Neural cell (in vitro differentiated cells): ENCODE measurements around the gene KDM4C. TPM values are rescaled to one million over a fixed set of nuclear protein-coding genes. Genes with fewer than 3 reads are reported as not detected.
A peak's percentile ranks its signal among the peaks of the same experiment; 100 is the strongest.

Experiments
- H2AFZ ChIP-seq: fragments of 200-600, 300-800 bp; sonication (generic), shearing (Covaris generic); 2 replicates; pipeline ENCODE4 v1.6.0; 2014; ENCODE audit warnings: low read depth, mild to moderate bottlenecking, antibody characterized with exemption, low read length, moderate library complexity
- H3F3A ChIP-seq: fragments of 200-600 bp; shearing (Covaris generic); 2 replicates; pipeline ENCODE4 v1.6.1; 2016; ENCODE audit warnings: mild to moderate bottlenecking, moderate library complexity, mixed read lengths, antibody characterized with exemption, low read length; ENCODE audit not compliant: insufficient read depth, poor library complexity, severe bottlenecking
- H3K27ac ChIP-seq: fragments of 200-600, 300-800 bp; sonication (generic), shearing (Covaris generic); 2 replicates; pipeline ENCODE4 v1.5.1; 2014; ENCODE audit warnings: mild to moderate bottlenecking, low read length, moderate library complexity
- H3K27me3 ChIP-seq: fragments of 300-800, 200-600 bp; sonication (generic), shearing (Covaris generic); 2 replicates; pipeline ENCODE4 v1.6.0; 2014; ENCODE audit warnings: mild to moderate bottlenecking, low read depth, low read length, moderate library complexity; ENCODE audit not compliant: insufficient read depth
- H3K36me3 ChIP-seq: fragments of 300-800, 200-600 bp; sonication (generic), shearing (Covaris generic); 2 replicates; pipeline ENCODE4 v1.5.1; 2014; ENCODE audit warnings: mild to moderate bottlenecking, antibody characterized with exemption, low read length, moderate library complexity; ENCODE audit not compliant: insufficient read depth
- H3K4me2 ChIP-seq: fragments of 300-800, 200-600 bp; sonication (generic), shearing (Covaris generic); 2 replicates; pipeline ENCODE4 v1.6.0; 2014; ENCODE audit warnings: mild to moderate bottlenecking, low read length
- H3K4me3 ChIP-seq: fragments of 300-800, 200-600 bp; sonication (generic), shearing (Covaris generic); 2 replicates; pipeline ENCODE4 v1.5.1; 2014; ENCODE audit warnings: mild to moderate bottlenecking, low read length, moderate library complexity
- H3K79me2 ChIP-seq: fragments of 200-600 bp; shearing (Covaris generic); replicated peaks from 2 replicates; pipeline ENCODE4 v1.6.0; 2014; ENCODE audit warnings: mild to moderate bottlenecking, low read length, moderate library complexity; ENCODE audit not compliant: insufficient read depth
- H3K9ac ChIP-seq: fragments of 300-800, 200-600 bp; sonication (generic), shearing (Covaris generic); 2 replicates; pipeline ENCODE4 v1.6.1; 2016; ENCODE audit warnings: mild to moderate bottlenecking, low read length, mixed read lengths
- H3K9me2 ChIP-seq: fragments of 200-600 bp; shearing (Covaris generic); 2 replicates; pipeline ENCODE4 v1.6.1; 2016; ENCODE audit warnings: mild to moderate bottlenecking, low read length, mixed read lengths; ENCODE audit not compliant: insufficient read depth
- H3K9me3 ChIP-seq: fragments of 200-600, 300-800 bp; sonication (generic), shearing (Covaris generic); 2 replicates; pipeline ENCODE4 v1.6.1; 2016; ENCODE audit warnings: mild to moderate bottlenecking, mixed run types, low read length, moderate library complexity, mixed read lengths
- H4K20me1 ChIP-seq: fragments of 200-600 bp; shearing (Covaris generic); 2 replicates; pipeline ENCODE4 v1.6.1; 2016; ENCODE audit warnings: mild to moderate bottlenecking, mixed run types; ENCODE audit not compliant: insufficient read depth
- CTCF ChIP-seq: fragments of 450-650 bp; IDR thresholded peaks from 2 replicates; pipeline ENCODE4 v1.5.1; 2014; ENCODE audit warnings: antibody characterized with exemption, mild to moderate bottlenecking, moderate library complexity; ENCODE audit not compliant: poor library complexity, severe bottlenecking
- EP300 ChIP-seq: fragments of 450-650 bp; conservative IDR thresholded peaks from 2 replicates; pipeline ENCODE4 v1.6.1; 2014; ENCODE audit warnings: antibody characterized with exemption, mild to moderate bottlenecking, moderate library complexity; ENCODE audit not compliant: poor library complexity, severe bottlenecking
- EZH2 ChIP-seq: fragments of 200-600, 300-800 bp; shearing (Covaris generic), sonication (generic); IDR thresholded peaks from 2 replicates; pipeline ENCODE4 v1.6.1; 2014; ENCODE audit warnings: antibody characterized with exemption, low read length, borderline replicate concordance, mild to moderate bottlenecking; ENCODE audit not compliant: insufficient read depth, poor library complexity, severe bottlenecking
- MXI1 ChIP-seq: fragments of 450-650 bp; conservative IDR thresholded peaks from 2 replicates; pipeline ENCODE4 v1.6.1; 2014; ENCODE audit warnings: antibody characterized with exemption, mild to moderate bottlenecking; ENCODE audit not compliant: poor library complexity, severe bottlenecking
- RAD21 ChIP-seq: fragments of 450-650 bp; conservative IDR thresholded peaks from 2 replicates; pipeline ENCODE4 v1.6.1; 2014; ENCODE audit warnings: antibody characterized with exemption, mild to moderate bottlenecking, moderate library complexity
- SMC3 ChIP-seq: fragments of 450-650 bp; conservative IDR thresholded peaks from 2 replicates; pipeline ENCODE4 v1.6.1; 2014; ENCODE audit warnings: antibody characterized with exemption, mild to moderate bottlenecking, moderate library complexity; ENCODE audit not compliant: poor library complexity
- TAF1 ChIP-seq: IDR thresholded peaks from 2 replicates; pipeline ENCODE4 v1.6.1; 2012; ENCODE audit warnings: low read depth
- polyA plus RNA-seq: library from polyadenylated mRNA; depleted of rRNA; stranded (reverse); fragments of >200 nt; gene quantifications from 2 replicates; pipeline ENCODE4 v1.2.3, GENCODE V29; 2014

KDM4C gene
- polyA plus RNA-seq, 1 donor from 2014 or later, result 21.1 TPM

- Histone ChIP-seq H2AFZ (no peak overlapping the region), H4K20me1 (no peaks in the 10 kb centered on the region), H3K9ac (no peak overlapping the region), H3K36me3 (no peaks in the 10 kb centered on the region), H3K27me3 (no peaks in the 10 kb centered on the region), H3F3A (no peaks in the 10 kb centered on the region), H3K9me2 (no peaks in the 10 kb centered on the region), H3K27ac (no peak overlapping the region), H3K79me2 (no peaks in the 10 kb centered on the region), H3K4me3 (no peak overlapping the region), H3K9me3 (no peaks in the 10 kb centered on the region), H3K4me2 (no peak overlapping the region)
- TF ChIP-seq SMC3 (peak; percentile 84), CTCF (peak; percentile 87), EZH2 (no peak), RAD21 (peak; percentile 89), TAF1 (no peak)
Observed at GRCh38 chr9:6907772-6908381, 150.1 kb downstream of the KDM4C start.

- no peaks in the 10 kb centered on the region for H3F3A ChIP-seq
- no peak overlapping the region for H3K4me2 ChIP-seq
- no peak overlapping the region for H3K9ac ChIP-seq
- H2AFZ ChIP-seq, result no peak overlapping the region
- no peaks in the 10 kb centered on the region for H4K20me1 ChIP-seq
- H3K9me3 ChIP-seq, result no peaks in the 10 kb centered on the region
- TF ChIP-seq EZH2, result no peak
- TF ChIP-seq MXI1, result no peak
- no peak for TF ChIP-seq CTCF
- no peak for TF ChIP-seq TAF1
- no peak for TF ChIP-seq EP300
- no peaks in the 10 kb centered on the region for H3K79me2 ChIP-seq
- H3K27me3 ChIP-seq, result no peaks in the 10 kb centered on the region
- no peaks in the 10 kb centered on the region for H3K36me3 ChIP-seq
- no peak overlapping the region for H3K4me3 ChIP-seq
- no peak overlapping the region for H3K27ac ChIP-seq
- no peaks in the 10 kb centered on the region for H3K9me2 ChIP-seq
Observed at GRCh38 chr9:6909181-6909580, 151.4 kb downstream of the KDM4C start.

- Histone ChIP-seq H2AFZ (no peak overlapping the region), H3K36me3 (no peaks in the 10 kb centered on the region), H3K27me3 (no peaks in the 10 kb centered on the region), H3K4me3 (no peak overlapping the region), H3K9me2 (no peaks in the 10 kb centered on the region), H3K4me2 (no peak overlapping the region), H3K9me3 (no peaks in the 10 kb centered on the region), H4K20me1 (no peaks in the 10 kb centered on the region), H3K79me2 (no peaks in the 10 kb centered on the region), H3K27ac (no peak overlapping the region), H3F3A (no peaks in the 10 kb centered on the region), H3K9ac (no peak overlapping the region)
- TF ChIP-seq CTCF (peak; percentile 15), MXI1 (no peak)
Observed at GRCh38 chr9:6910032-6910431, 152.3 kb downstream of the KDM4C start.
